HG03280 (cell line): ENCODE data around the gene TRIM61.
"Not testable (repeated sequence)": the region's sequence is repeated elsewhere in the genome, so short reads cannot be mapped to it uniquely, and the experiment has no call there.

Source experiments
- ATAC-seq: cut with Tn5 transposase; IDR thresholded peaks from one replicate; pipeline ENCODE4 v1.9.1; 2021; ENCODE audit warnings: mild to moderate bottlenecking, moderate library complexity; ENCODE audit not compliant: unreplicated experiment

Gene TRIM61

GRCh38 chr4:164977243-164978164 lies at the start of gene TRIM61:
TRIM61 (minus strand) TSS chr4:164977657; CDS start chr4:164970002, 7,655 bp downstream.
- ATAC-seq = peak; percentile 99

- ATAC-seq = not testable (repeated sequence)
Observed at GRCh38 chr4:165025782-165026181, 48.3 kb upstream of the TRIM61 start.

- not testable (repeated sequence) for ATAC-seq
Observed at GRCh38 chr4:165019995-165020394, 42.5 kb upstream of the TRIM61 start.

GRCh38 chr4:165016971-165017370 lies 39.5 kb upstream of the TRIM61 start:
- no peak for ATAC-seq

- no peak for ATAC-seq
Observed at GRCh38 chr4:165013691-165014090, 36.2 kb upstream of the TRIM61 start.

- no peak for ATAC-seq
Observed at GRCh38 chr4:165011403-165011802, 33.9 kb upstream of the TRIM61 start.

GRCh38 chr4:165010991-165011390 lies 33.5 kb upstream of the TRIM61 start:
- no peak for ATAC-seq

- ATAC-seq = no peak
Observed at GRCh38 chr4:165010487-165010886, 33.0 kb upstream of the TRIM61 start.

GRCh38 chr4:165009493-165010227 lies 32.2 kb upstream of the TRIM61 start:
- no peak for ATAC-seq

GRCh38 chr4:165006886-165007285 lies 29.4 kb upstream of the TRIM61 start:
- ATAC-seq = no peak

- no peak for ATAC-seq
Observed at GRCh38 chr4:165006456-165006855, 29.0 kb upstream of the TRIM61 start.

- no peak for ATAC-seq
Observed at GRCh38 chr4:165005352-165005925, 28.0 kb upstream of the TRIM61 start.

- not testable (repeated sequence) for ATAC-seq
Observed at GRCh38 chr4:165001957-165002356, 24.5 kb upstream of the TRIM61 start.

GRCh38 chr4:164998526-164999080 lies 21.1 kb upstream of the TRIM61 start:
- not testable (repeated sequence) for ATAC-seq

GRCh38 chr4:164997941-164998340 lies 20.5 kb upstream of the TRIM61 start:
- no peak for ATAC-seq

GRCh38 chr4:164997324-164997723 lies 19.9 kb upstream of the TRIM61 start:
- no peak for ATAC-seq

- not testable (repeated sequence) for ATAC-seq
Observed at GRCh38 chr4:164996123-164996522, 18.7 kb upstream of the TRIM61 start.

GRCh38 chr4:164990786-164991185 lies 13.3 kb upstream of the TRIM61 start:
- ATAC-seq = not testable (repeated sequence)

GRCh38 chr4:164989471-164989870 lies 12.0 kb upstream of the TRIM61 start:
- ATAC-seq = no peak

GRCh38 chr4:164971929-164972328 lies 5.5 kb downstream of the TRIM61 start:
- not testable (repeated sequence) for ATAC-seq

- no peak for ATAC-seq
Observed at GRCh38 chr4:164959896-164960295, 17.6 kb downstream of the TRIM61 start.
